ENCODE measurements around the gene HLA-DRA. TPM values are rescaled to one million over a fixed set of nuclear protein-coding genes. Genes with fewer than 3 reads are reported as not detected.

The HLA-DRA gene
- total RNA-seq, 1 experiment from 2014 or later, result not detected

DNA sequence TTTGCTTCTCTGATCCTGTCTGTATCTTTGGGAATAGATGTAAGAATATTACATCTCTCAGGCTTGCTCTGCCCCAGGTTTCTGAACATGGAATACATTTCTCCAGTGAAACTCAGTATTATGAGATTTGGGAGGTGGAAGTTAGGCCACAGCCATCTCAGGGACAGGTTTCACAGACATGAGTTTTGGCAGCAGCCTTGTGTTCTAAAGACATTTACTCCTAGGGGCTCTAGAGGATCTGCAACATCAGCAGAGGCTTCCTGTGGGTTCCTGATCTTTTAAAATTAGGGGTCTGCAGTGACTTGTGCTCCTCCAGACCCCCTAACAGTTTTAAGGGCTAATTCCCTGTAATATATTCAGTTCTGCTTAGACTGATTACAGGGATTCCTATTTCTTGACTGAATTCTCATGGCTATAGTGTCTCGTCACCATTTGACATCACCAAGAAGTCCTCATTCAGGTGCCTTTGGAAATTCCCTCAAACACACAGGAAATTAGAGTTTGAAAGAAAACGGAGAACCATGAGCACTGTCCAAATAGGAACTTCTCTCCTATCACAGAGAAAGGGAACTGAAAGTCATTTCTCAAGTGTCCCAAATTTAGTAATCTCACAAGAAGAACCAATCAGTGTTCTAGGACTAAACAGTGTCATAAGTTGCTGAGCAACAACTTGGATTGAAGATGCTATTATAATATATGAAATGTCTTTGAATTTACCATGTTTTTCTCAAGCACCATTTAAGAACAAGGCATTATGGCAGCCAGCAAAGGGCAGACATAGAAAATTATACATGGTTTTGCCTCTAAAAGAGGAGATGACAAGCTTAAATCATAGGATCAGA lies 2.5 kb upstream of the HLA-DRA start:
- Mint-ChIP-seq H3K27ac (ENCODE audit: unreplicated experiment) (no peak overlapping the region), H3K9me3 (ENCODE audit: unreplicated experiment) (no peaks in the 10 kb centered on the region), H3K36me3 (ENCODE audit: insufficient read depth, unreplicated experiment) (no peaks in the 10 kb centered on the region), H3K4me1 (ENCODE audit: low read depth, unreplicated experiment) (no peaks in the 10 kb centered on the region), H3K4me3 (ENCODE audit: unreplicated experiment) (no peak overlapping the region), H3K27me3 (ENCODE audit: insufficient read depth, unreplicated experiment) (peaks cover 23% of the 10 kb centered on the region)
- Histone ChIP-seq H3K36me3 (ENCODE audit: control insufficient read depth, insufficient read depth, low read length) (no peaks in the 10 kb centered on the region), H3K27me3 (replicated peaks; ENCODE audit: control insufficient read depth, insufficient read depth, low read length) (no peaks in the 10 kb centered on the region), H3K9me3 (no peaks in the 10 kb centered on the region), H3K4me3 (ENCODE audit: low read depth, low read length) (no peak overlapping the region), H3K4me1 (no peaks in the 10 kb centered on the region)
- ChIA-PET CTCF (no interaction called here), POLR2A (interaction anchor here (0.6 kb wide), 1 partner anchor 1291 kb away, joined by 4 read pairs; no protein-coding TSS in a partner anchor)
- intact Hi-C loops (cut with micrococcal nuclease; ENCODE audit: unreplicated experiment), result no loop called here
- no peak for DNase-seq
- TF ChIP-seq, protein P1, sequence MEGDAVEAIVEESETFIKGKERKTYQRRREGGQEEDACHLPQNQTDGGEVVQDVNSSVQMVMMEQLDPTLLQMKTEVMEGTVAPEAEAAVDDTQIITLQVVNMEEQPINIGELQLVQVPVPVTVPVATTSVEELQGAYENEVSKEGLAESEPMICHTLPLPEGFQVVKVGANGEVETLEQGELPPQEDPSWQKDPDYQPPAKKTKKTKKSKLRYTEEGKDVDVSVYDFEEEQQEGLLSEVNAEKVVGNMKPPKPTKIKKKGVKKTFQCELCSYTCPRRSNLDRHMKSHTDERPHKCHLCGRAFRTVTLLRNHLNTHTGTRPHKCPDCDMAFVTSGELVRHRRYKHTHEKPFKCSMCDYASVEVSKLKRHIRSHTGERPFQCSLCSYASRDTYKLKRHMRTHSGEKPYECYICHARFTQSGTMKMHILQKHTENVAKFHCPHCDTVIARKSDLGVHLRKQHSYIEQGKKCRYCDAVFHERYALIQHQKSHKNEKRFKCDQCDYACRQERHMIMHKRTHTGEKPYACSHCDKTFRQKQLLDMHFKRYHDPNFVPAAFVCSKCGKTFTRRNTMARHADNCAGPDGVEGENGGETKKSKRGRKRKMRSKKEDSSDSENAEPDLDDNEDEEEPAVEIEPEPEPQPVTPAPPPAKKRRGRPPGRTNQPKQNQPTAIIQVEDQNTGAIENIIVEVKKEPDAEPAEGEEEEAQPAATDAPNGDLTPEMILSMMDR (IDR thresholded peaks at IDR 0.05; ENCODE audit: insufficient read depth in 1 of 2, low read depth in 1 of 2, low read length in 1 of 2, severe bottlenecking in 1 of 2, unreplicated experiment in 1 of 2), result no peak
- no TSS peak for BruUV-seq (replicated peaks)

DNA sequence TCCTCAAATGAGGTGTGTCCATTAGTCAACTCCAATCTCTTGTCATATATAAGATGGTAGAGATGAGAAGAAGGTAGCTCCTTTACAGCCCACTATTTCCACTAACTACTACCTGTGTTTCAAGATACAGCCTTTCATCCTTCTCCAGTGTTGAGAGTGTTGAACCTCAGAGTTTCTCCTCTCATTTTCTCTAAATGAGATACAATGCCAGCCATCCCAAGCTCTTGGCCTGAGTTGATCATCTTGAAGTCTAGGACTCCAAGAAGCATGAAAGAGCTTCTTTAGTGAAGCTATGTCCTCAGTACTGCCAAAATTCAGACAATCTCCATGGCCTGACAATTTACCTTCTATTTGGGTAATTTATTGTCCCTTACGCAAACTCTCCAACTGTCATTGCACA lies 548 bp upstream of the HLA-DRA start:
- H3K4me1 Mint-ChIP-seq (ENCODE audit: low read depth, unreplicated experiment), result no peaks in the 10 kb centered on the region
- Histone ChIP-seq H3K4me1 (no peaks in the 10 kb centered on the region), H3K9me3 (no peaks in the 10 kb centered on the region), H3K27me3 (replicated peaks; ENCODE audit: control insufficient read depth, insufficient read depth, low read length) (no peaks in the 10 kb centered on the region), H3K4me3 (ENCODE audit: low read depth, low read length) (no peak overlapping the region), H3K36me3 (ENCODE audit: control insufficient read depth, insufficient read depth, low read length) (no peaks in the 10 kb centered on the region)
- TF ChIP-seq, protein P1 (IDR thresholded peaks at IDR 0.05; ENCODE audit: insufficient read depth in 1 of 2, low read depth in 1 of 2, low read length in 1 of 2, severe bottlenecking in 1 of 2, unreplicated experiment in 1 of 2), result no peak
- no TSS peak for BruUV-seq (replicated peaks)
- no peaks in the 10 kb centered on the region for H3K36me3 Mint-ChIP-seq (ENCODE audit: insufficient read depth, unreplicated experiment)
- ChIA-PET POLR2A (no interaction called here), CTCF (no interaction called here)
- intact Hi-C loops (cut with micrococcal nuclease; ENCODE audit: unreplicated experiment), result no loop called here
- no peak for DNase-seq
- no peak overlapping the region for H3K4me3 Mint-ChIP-seq (ENCODE audit: unreplicated experiment)
- peaks cover 25% of the 10 kb centered on the region for H3K27me3 Mint-ChIP-seq (ENCODE audit: insufficient read depth, unreplicated experiment)
- no peak overlapping the region for H3K27ac Mint-ChIP-seq (ENCODE audit: unreplicated experiment)
- H3K9me3 Mint-ChIP-seq (ENCODE audit: unreplicated experiment), result no peaks in the 10 kb centered on the region

DNA sequence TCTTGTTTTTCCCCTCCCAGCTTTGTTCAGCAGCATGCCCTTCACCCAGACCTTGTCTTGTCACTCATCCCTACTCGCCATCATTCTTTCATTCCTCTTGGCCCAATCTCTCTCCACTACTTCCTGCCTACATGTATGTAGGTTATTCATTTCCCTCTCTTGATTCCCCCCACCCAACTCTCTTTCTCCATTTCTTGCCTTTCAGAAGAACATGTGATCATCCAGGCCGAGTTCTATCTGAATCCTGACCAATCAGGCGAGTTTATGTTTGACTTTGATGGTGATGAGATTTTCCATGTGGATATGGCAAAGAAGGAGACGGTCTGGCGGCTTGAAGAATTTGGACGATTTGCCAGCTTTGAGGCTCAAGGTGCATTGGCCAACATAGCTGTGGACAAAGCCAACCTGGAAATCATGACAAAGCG lies 2.6 kb downstream of the HLA-DRA start:
- ChIA-PET POLR2A (no interaction called here), CTCF (no interaction called here)
- Mint-ChIP-seq H3K27me3 (ENCODE audit: insufficient read depth, unreplicated experiment) (peaks cover 23% of the 10 kb centered on the region), H3K4me1 (ENCODE audit: low read depth, unreplicated experiment) (no peaks in the 10 kb centered on the region), H3K27ac (ENCODE audit: unreplicated experiment) (no peak overlapping the region), H3K4me3 (ENCODE audit: unreplicated experiment) (no peak overlapping the region), H3K36me3 (ENCODE audit: insufficient read depth, unreplicated experiment) (no peaks in the 10 kb centered on the region), H3K9me3 (ENCODE audit: unreplicated experiment) (no peaks in the 10 kb centered on the region)
- DNase-seq, result no peak
- H3K4me1 ChIP-seq, result no peaks in the 10 kb centered on the region
- BruUV-seq (replicated peaks), result no TSS peak
- TF ChIP-seq, protein P1 (IDR thresholded peaks at IDR 0.05; ENCODE audit: insufficient read depth in 1 of 2, low read depth in 1 of 2, low read length in 1 of 2, severe bottlenecking in 1 of 2, unreplicated experiment in 1 of 2), result no peak
- intact Hi-C loops (cut with micrococcal nuclease; ENCODE audit: unreplicated experiment), result no loop called here
- H3K9me3 ChIP-seq, result no peaks in the 10 kb centered on the region; the same call in 1 of the 2 replicates
- no peaks in the 10 kb centered on the region for H3K36me3 ChIP-seq (ENCODE audit: control insufficient read depth, insufficient read depth, low read length)
- H3K27me3 ChIP-seq (replicated peaks; ENCODE audit: control insufficient read depth, insufficient read depth, low read length), result no peaks in the 10 kb centered on the region
- no peak overlapping the region for H3K4me3 ChIP-seq (ENCODE audit: low read depth, low read length)

All from Caco-2 (cell line).